NOMO-1 treated with dmso at 0.1 percent for 144 hours (cell line): ENCODE results near the gene ZP4.
A peak's percentile ranks its signal among the peaks of the same experiment; 100 is the strongest.
"Not testable (repeated sequence)": the region's sequence is repeated elsewhere in the genome, so short reads cannot be mapped to it uniquely, and the experiment has no call there.

ENCODE experiments used
- DNase-seq: peaks from one replicate; lab custom pipeline; 2025; ENCODE audit not compliant: unreplicated experiment; lab: John Stamatoyannopoulos, UW

Gene ZP4

GRCh38 chr1:237877631-237878030 is 13.1 kb downstream of the ZP4 start:
- DNase-seq, result no peak

DNA sequence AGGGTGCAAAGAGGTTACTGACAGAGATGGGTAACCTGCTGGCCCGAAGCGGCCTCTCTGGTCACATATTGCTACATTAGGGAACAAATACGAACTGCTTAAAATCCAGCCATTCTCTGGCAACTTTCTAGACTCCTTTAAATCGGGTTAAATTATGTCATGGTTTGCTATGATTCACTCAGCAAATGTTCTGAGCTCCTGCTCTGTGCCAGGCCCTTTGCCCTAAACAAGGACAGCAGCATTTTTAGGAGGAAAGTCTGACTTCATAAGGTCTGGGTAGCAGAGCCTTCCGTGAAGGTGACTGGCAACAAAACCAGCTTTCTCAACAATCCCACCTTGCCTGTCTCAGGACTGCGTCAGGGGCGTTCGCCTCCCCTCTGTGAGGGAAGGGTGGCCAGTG is 15.4 kb downstream of the ZP4 start:
- no peak for DNase-seq

DNA sequence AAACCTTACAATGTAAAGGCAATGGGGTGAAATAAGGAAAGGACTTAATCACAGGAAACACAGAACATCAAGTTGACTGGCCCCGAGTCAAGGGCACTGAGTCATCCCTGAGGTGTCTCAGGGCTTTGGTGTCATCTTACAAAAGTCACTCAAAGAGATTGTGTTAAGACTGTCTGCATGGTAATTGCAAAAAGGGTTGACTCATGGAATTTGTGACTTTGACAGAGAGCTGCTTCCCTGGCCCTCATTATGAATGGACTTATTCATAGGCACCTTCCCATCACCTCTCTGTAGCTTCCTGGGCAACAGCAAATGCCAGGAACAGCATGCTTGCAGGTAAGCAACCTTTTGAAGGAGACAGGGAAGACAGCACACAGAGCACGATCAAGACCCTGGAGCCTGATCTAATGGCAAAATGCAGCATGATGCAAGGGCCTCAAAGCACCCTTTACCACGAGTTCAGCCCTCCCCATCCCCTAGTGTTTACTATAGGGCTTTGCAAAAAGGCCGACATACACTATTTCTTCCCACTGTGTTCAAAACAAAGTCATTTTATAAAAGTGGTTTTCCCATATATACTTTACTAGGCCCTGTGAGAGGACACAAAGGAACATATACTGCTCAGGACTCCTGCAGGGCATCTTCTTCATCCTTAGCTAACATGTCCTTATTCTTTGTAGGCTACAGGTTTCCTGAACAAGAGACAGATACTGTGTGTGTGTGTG is 17.1 kb downstream of the ZP4 start:
- no peak for DNase-seq

- no peak for DNase-seq
Measured at GRCh38 chr1:237868817-237869600, 21.7 kb downstream of the ZP4 start.

DNA sequence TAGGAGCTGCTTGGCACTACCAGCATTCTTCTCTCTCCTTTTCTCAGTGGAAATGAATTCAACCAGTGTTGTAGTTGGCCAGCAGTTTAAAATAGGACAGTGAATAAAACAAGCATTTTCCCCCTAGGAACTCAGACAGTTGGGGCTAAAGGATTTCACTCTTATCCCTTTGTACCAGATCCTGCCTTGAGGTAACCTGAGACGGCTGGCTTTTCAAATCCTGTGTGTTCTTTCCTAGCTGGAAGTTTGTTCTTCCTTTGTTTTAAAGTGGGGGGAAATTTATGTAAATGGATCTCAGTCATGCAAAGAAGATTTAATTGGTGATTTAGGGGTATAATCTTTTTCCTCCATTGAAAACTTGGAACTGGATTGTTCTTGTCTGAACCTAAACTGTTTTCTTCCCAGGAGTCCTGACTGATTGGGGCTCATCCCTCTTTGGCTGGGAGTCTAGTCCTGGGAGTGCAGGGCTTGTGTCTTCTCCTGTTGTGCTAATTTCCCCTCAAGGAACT is 23.3 kb downstream of the ZP4 start:
- no peak for DNase-seq

DNA sequence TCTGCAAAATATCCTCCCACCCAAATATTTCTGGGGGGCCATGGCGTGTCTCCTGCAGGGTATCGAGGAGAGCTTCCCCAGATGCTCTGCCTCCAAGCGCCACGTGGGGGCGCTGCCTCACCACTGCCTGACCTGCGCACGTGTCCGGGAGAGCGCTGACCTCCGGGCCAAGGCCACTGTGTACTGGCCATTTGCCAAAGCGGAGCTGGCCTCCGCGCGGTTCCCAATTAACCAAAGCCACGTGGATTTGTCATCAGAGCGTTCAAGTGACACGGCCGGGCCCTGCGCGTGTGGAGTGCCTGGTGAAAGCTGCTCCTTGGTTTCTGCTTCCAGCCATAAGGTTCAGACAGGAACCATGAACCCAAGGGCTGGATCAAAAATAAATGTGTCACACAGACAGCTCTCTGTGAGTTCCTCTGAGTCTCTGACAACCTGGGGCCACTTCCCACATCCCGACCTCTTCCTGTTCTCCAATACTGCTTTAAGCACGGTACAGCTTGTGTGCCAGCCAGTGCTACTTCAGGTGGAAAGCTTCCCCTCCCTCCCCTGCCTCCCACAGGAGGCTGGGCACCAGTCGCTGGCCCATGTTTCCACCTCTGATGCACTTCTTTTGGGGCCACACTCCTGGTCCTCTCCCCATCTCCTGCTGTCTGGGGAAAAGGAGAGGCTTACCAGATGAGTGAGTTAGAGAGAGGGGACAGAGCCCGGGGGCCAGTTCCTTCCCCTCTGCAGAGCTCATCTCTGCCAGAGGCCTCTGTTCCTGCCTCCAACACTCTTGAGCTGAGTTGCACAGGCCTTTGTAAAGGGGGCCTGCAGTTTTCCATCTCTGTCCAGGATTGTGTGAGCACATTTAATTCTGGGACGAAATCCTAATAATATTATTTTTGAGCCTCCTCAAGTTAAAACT is 26.1 kb downstream of the ZP4 start:
- peak; percentile 32 for DNase-seq

GRCh38 chr1:237863234-237863633 is 27.5 kb downstream of the ZP4 start:
- DNase-seq, result no peak

DNA sequence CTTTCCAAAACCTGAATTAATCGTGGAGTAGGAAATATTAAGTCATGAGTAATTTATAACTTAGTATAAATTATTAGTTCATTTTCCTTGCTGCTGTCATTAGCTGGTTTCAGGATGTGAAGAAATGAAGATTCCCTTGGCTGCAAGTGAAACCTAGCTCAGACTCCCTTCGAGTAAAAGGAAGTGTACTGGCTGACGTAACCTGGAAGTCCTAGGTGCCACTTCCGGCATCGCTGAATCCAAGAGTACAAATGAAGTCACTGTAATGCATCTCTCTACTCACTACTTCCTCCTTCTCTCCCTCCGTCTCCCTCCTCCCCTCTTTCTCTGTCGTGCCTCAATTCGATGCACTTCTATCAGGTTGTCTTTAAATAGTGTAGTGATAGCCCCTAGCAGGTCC is 28.8 kb downstream of the ZP4 start:
- DNase-seq, result no peak

- DNase-seq, result no peak
Measured at GRCh38 chr1:237858992-237859391, 31.7 kb downstream of the ZP4 start.

- DNase-seq, result no peak
Measured at GRCh38 chr1:237857455-237857854, 33.3 kb downstream of the ZP4 start.

DNA sequence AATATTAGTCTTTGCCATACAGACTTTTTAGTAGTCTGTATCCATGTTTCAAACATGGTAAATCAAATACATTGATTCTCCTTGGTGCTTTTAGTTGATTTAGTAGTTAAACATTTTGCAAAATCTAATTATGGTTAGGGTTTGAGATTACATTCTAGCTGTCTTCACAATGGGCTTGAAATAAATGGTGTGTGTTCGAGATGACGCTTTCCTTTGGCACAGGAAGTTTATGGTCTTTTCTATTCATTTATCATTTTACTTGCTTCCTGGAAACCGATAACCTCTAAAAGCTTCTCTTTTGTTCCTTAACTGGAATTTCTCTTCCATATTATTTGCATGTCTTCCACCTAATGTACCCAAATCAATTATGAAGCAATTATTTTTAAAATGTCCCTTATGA is 38.4 kb downstream of the ZP4 start:
- no peak for DNase-seq

GRCh38 chr1:237851210-237851845 is 39.4 kb downstream of the ZP4 start:
- peak; percentile 9 for DNase-seq

GRCh38 chr1:237843516-237843915 is 47.2 kb downstream of the ZP4 start:
- not testable (repeated sequence) for DNase-seq

GRCh38 chr1:237841485-237841884 is 49.2 kb downstream of the ZP4 start:
- no peak for DNase-seq

DNA sequence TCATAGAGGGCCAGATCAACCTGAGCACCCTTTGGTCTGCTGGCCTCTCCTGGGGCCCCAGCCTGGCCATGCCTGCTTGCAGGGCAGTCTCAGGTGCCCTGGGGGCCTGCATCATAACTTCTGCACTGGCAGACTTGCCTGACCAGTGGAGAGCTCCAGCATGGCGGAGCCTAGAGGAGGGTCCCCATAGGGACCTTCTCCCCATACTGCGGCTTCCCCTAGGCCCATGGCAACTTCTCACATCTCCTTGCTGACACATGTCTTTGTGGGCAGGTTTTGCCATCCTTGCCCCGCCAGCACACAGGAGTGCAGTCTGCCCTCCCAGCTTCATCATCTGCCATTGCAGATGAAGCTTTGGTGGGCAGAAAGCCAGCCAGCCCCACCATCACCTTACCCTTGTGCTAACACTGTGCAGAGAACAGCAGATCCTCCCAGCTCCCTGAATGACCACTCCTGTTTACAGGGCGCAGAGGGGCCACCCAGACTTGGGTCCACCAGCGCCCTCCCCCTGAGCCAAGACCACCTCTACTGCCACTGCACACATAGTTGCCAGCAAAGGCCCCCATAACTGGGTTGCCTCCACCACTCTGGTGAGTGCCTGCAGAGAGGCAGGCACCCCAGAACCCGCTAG is 51.7 kb downstream of the ZP4 start:
- DNase-seq, result no peak

GRCh38 chr1:237838320-237838719 is 52.4 kb downstream of the ZP4 start:
- no peak for DNase-seq

GRCh38 chr1:237834461-237834860 is 56.3 kb downstream of the ZP4 start:
- no peak for DNase-seq

- no peak for DNase-seq
Measured at GRCh38 chr1:237834048-237834447, 56.7 kb downstream of the ZP4 start.

- no peak for DNase-seq
Measured at GRCh38 chr1:237832858-237833257, 57.9 kb downstream of the ZP4 start.
